ENCODE data around the gene MCF2L2.

Gene MCF2L2

DNA sequence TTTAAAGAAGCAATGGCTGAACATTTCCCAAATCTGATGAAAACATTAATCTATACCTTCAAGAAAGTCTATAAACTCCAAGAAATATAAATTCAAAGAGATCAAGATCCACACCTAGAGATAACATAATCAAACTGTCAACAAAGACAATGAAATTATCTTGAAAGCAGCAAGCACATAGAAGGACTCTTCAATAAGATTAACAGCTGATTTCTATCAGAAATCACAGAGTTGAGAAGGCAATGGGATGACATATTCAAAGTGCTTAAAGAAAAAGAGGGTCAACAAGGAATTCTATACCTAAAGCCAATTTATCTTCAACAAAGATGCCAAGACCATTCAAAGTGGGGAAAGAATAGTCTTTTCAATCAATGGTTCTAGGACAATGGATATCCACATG is 224.7 kb downstream of the MCF2L2 start:
- Histone ChIP-seq H3K27ac (no peak overlapping the region), H3K9me3 (no peaks in the 10 kb centered on the region), H3K4me3 (ENCODE audit: low read depth in 1 of 2, low read length in 1 of 2) (no peak overlapping the region), H3K4me1 (ENCODE audit: control insufficient read depth in 1 of 2, insufficient read depth in 1 of 2, low read depth in 1 of 2, low read length in 1 of 2) (peaks cover 17 to 19% of the 10 kb centered on the region in 2 experiments), H3K27me3 (no peaks in the 10 kb centered on the region), H3K36me3 (no peaks in the 10 kb centered on the region)
- TF ChIP-seq, protein P1, sequence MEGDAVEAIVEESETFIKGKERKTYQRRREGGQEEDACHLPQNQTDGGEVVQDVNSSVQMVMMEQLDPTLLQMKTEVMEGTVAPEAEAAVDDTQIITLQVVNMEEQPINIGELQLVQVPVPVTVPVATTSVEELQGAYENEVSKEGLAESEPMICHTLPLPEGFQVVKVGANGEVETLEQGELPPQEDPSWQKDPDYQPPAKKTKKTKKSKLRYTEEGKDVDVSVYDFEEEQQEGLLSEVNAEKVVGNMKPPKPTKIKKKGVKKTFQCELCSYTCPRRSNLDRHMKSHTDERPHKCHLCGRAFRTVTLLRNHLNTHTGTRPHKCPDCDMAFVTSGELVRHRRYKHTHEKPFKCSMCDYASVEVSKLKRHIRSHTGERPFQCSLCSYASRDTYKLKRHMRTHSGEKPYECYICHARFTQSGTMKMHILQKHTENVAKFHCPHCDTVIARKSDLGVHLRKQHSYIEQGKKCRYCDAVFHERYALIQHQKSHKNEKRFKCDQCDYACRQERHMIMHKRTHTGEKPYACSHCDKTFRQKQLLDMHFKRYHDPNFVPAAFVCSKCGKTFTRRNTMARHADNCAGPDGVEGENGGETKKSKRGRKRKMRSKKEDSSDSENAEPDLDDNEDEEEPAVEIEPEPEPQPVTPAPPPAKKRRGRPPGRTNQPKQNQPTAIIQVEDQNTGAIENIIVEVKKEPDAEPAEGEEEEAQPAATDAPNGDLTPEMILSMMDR (IDR thresholded peaks at IDR 0.05) = no peak

DNA sequence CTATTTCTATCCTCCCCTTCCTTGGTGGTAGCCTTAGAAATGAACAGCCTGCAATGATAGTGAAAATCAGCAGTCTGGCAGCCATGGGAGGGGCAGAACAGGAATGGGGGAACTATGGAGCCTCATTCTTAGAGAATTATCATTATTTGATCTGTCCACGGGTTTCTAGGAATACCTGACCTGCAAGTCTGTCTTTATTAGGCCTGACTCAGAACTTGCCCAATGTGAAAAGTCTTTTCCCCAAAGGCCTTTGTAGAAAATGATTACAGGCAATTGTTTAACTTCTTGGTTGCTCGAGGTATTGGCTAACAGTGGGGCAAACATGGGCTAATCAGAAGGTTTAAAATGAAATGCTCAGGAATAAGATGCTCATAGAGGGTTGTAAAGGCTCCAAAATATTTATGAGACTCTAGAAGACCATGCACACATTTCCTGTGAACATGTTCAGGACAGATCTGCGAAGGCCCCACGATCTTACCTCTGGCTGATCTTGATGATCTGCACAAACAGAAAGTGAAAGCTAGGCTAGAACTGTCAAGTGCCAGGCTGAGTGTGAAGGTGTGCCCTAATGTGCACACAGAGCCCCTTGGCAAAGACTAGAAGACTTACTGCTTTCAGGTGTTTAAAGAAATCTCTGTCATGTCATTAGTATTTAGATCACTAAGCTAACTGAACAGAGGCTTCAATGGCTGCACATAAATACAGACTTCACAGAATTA is 226.3 kb downstream of the MCF2L2 start:
- Histone ChIP-seq H3K4me3 (ENCODE audit: low read depth in 1 of 2, low read length in 1 of 2) (no peak overlapping the region), H3K36me3 (no peaks in the 10 kb centered on the region), H3K27me3 (no peaks in the 10 kb centered on the region), H3K4me1 (ENCODE audit: control insufficient read depth in 1 of 2, insufficient read depth in 1 of 2, low read depth in 1 of 2, low read length in 1 of 2) (peaks cover 13% of the 10 kb centered on the region in 2 experiments), H3K27ac (peak overlapping the region; percentile 14), H3K9me3 (no peaks in the 10 kb centered on the region)
- TF ChIP-seq, protein P1 (IDR thresholded peaks at IDR 0.05) = no peak

DNA sequence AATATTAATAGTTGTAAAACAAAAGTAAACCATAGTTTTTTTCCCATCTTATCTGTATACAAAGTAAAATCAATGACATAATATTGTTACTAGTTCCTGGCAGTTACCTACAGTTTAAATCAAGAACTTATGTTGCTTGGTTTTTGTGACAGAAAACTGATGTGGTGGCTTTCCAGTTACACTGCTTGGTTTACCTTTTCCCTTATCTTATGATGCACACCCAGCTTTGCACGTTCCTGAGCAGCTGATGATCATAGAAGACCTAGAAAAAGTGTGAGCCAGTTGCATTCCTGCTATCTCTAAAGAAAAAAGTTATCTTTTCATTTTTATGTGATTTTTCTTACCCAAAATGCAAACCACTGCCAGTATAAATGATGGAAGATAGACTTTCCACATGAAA is 229.5 kb downstream of the MCF2L2 start:
- TF ChIP-seq, protein P1 (IDR thresholded peaks at IDR 0.05) = no peak
- Histone ChIP-seq H3K27ac (no peak overlapping the region), H3K9me3 (no peaks in the 10 kb centered on the region), H3K36me3 (no peaks in the 10 kb centered on the region), H3K27me3 (no peaks in the 10 kb centered on the region), H3K4me3 (ENCODE audit: low read depth in 1 of 2, low read length in 1 of 2) (no peak overlapping the region), H3K4me1 (ENCODE audit: control insufficient read depth in 1 of 2, insufficient read depth in 1 of 2, low read depth in 1 of 2, low read length in 1 of 2) (peaks cover 10% of the 10 kb centered on the region in 2 experiments)

DNA sequence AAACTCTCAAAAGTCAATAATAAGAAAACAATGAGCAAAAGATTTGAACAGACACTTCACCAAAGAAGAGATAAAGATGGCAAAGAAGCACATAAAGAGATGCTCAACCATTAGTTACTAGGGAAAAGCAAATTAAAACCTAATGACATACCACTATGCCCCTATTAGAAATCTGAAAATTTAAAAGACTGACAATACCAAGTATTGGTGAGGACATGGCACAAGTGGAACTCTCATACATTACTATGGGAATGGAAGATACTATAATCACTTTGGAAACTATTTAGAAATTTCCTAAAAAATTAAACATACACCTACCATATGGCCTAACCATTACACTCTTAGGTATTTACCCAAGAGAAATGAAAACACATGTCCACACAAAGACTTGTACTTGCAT is 230.7 kb downstream of the MCF2L2 start:
- H3K27ac ChIP-seq = no peak overlapping the region
- TF ChIP-seq, protein P1 (IDR thresholded peaks at IDR 0.05) = no peak
- H3K9me3 ChIP-seq = no peaks in the 10 kb centered on the region
- no peak overlapping the region for H3K4me3 ChIP-seq (ENCODE audit: low read depth in 1 of 2, low read length in 1 of 2)
- H3K36me3 ChIP-seq = no peaks in the 10 kb centered on the region
- H3K27me3 ChIP-seq = no peaks in the 10 kb centered on the region
- H3K4me1 ChIP-seq (ENCODE audit: control insufficient read depth in 1 of 2, insufficient read depth in 1 of 2, low read depth in 1 of 2, low read length in 1 of 2) = peaks cover 10% of the 10 kb centered on the region in 2 experiments

DNA sequence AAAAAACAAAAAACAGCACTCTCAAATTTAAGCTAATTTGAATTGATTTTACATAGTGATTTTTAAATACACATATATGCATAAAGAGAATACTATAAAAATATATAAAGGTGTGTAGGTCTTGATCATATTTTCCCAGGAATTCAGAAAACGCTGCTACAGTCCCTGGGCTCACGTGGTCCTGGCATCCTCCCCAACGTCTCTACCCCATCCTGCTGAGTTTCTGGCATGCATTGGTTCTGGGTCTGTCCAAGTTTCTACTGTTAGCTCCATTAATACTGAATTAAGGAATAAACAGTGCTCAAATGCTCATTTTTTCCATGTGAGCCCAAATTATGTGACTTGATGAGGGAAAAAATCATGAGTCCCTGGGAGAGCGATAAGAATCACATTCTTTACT is 233.2 kb downstream of the MCF2L2 start:
- Histone ChIP-seq H3K4me1 (ENCODE audit: control insufficient read depth in 1 of 2, insufficient read depth in 1 of 2, low read depth in 1 of 2, low read length in 1 of 2) (peaks cover 10% of the 10 kb centered on the region in 2 experiments), H3K36me3 (no peaks in the 10 kb centered on the region)

More for the DNA sequence above, 233.2 kb downstream of the MCF2L2 start:
- TF ChIP-seq, protein P1 (IDR thresholded peaks at IDR 0.05) = no peak
- no peak overlapping the region for H3K4me3 ChIP-seq (ENCODE audit: low read depth in 1 of 2, low read length in 1 of 2)
- H3K9me3 ChIP-seq = no peaks in the 10 kb centered on the region
- no peaks in the 10 kb centered on the region for H3K27me3 ChIP-seq
- no peak overlapping the region for H3K27ac ChIP-seq
